Duodenal mucosa (tissue), 2 donors: Measurements from ENCODE around the gene FAM185A.
"Not testable (repeated sequence)": the region's sequence is repeated elsewhere in the genome, so short reads cannot be mapped to it uniquely, and the experiment has no call there.

ENCODE experiments used
- H3K27ac ChIP-seq: one replicate; pipeline ENCODE4 v1.7.0; 2013; ENCODE audit warnings: low read depth, low read length
- H3K27me3 ChIP-seq, 2 donors: one replicate each; pipeline ENCODE4 v1.7.0; 2013; ENCODE audit warnings: low read length in 2 of 2, control low read depth in 1 of 2; ENCODE audit not compliant: insufficient read depth in 2 of 2, control insufficient read depth in 1 of 2
- H3K36me3 ChIP-seq, 2 donors: one replicate each; pipeline ENCODE4 v1.7.0; 2013; ENCODE audit warnings: low read length in 2 of 2, control low read depth in 1 of 2; ENCODE audit not compliant: insufficient read depth in 2 of 2, control insufficient read depth in 1 of 2
- H3K4me1 ChIP-seq, 2 donors: one replicate each; pipeline ENCODE4 v1.7.0; 2013; ENCODE audit warnings: low read length in 2 of 2, control low read depth in 1 of 2; ENCODE audit not compliant: insufficient read depth in 2 of 2, control insufficient read depth in 1 of 2
- H3K4me3 ChIP-seq, 2 donors: one replicate each; pipeline ENCODE4 v1.7.0; 2013; ENCODE audit warnings: low read length in 2 of 2, low read depth in 1 of 2
- H3K9ac ChIP-seq, 2 donors: one replicate each; pipeline ENCODE4 v1.7.0; 2013; ENCODE audit warnings: low read length in 2 of 2, low read depth in 1 of 2
- H3K9me3 ChIP-seq, 2 donors: one replicate each; pipeline ENCODE4 v1.7.0; 2013; ENCODE audit warnings: low read length in 2 of 2, control low read depth in 1 of 2; ENCODE audit not compliant: control insufficient read depth in 1 of 2

The FAM185A gene

GRCh38 chr7:102830197-102830596 lies 81.4 kb downstream of the FAM185A start:
- H3K36me3 ChIP-seq: peaks cover 0 to 4% of the 10 kb centered on the region in 2 donors
- H3K9ac ChIP-seq: no peak overlapping the region
- no peak overlapping the region for H3K4me3 ChIP-seq
- no peaks in the 10 kb centered on the region for H3K9me3 ChIP-seq
- no peaks in the 10 kb centered on the region for H3K27me3 ChIP-seq
- H3K4me1 ChIP-seq: no peaks in the 10 kb centered on the region
- no peak overlapping the region for H3K27ac ChIP-seq

GRCh38 chr7:102832674-102833073 lies 83.9 kb downstream of the FAM185A start:
- no peak overlapping the region for H3K4me3 ChIP-seq
- no peaks in the 10 kb centered on the region for H3K4me1 ChIP-seq
- H3K36me3 ChIP-seq: peaks cover 0 to 4% of the 10 kb centered on the region in 2 donors
- H3K9me3 ChIP-seq: no peaks in the 10 kb centered on the region
- no peaks in the 10 kb centered on the region for H3K27me3 ChIP-seq
- H3K9ac ChIP-seq: no peak overlapping the region
- H3K27ac ChIP-seq: no peak overlapping the region

- Histone ChIP-seq H3K9me3 (no peaks in the 10 kb centered on the region), H3K4me1 (no peaks in the 10 kb centered on the region), H3K27ac (no peak overlapping the region), H3K36me3 (peaks cover 0 to 4% of the 10 kb centered on the region in 2 donors), H3K9ac (no peak overlapping the region), H3K27me3 (no peaks in the 10 kb centered on the region), H3K4me3 (no peak overlapping the region)
Measured at GRCh38 chr7:102833343-102833742, 84.5 kb downstream of the FAM185A start.

- H3K36me3 ChIP-seq: no peaks in the 10 kb centered on the region
- H3K27ac ChIP-seq: no peak overlapping the region
- no peaks in the 10 kb centered on the region for H3K27me3 ChIP-seq
Measured at GRCh38 chr7:102834466-102834865, 85.7 kb downstream of the FAM185A start.

DNA sequence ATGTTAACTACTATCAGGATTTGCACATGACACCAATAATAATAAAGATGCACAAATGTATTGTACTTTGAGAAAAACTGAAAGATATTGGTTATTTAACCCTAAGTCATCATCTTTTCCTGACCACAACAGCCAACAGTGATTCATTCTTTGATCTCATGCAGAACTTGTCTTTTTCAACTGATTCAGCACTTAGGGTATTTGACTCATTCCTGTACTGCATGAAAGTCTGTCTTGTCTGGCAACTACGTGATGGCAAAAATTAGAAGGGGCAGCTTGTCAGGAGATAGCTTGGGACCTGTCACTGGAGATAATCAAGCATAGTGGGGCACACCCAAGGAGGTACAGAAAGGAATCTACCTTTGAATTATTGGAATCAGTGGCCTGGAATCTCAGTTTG lies 86.2 kb downstream of the FAM185A start:
- H3K9ac ChIP-seq: no peak overlapping the region
- H3K27me3 ChIP-seq: no peaks in the 10 kb centered on the region
- no peak overlapping the region for H3K27ac ChIP-seq
- no peaks in the 10 kb centered on the region for H3K36me3 ChIP-seq
- H3K9me3 ChIP-seq: no peaks in the 10 kb centered on the region
- H3K4me3 ChIP-seq: no peak overlapping the region
- no peaks in the 10 kb centered on the region for H3K4me1 ChIP-seq

More at GRCh38 chr7:102834466-102834865, 85.7 kb downstream of the FAM185A start:
- H3K4me3 ChIP-seq: no peak overlapping the region
- H3K9me3 ChIP-seq: no peaks in the 10 kb centered on the region
- H3K9ac ChIP-seq: no peak overlapping the region
- no peaks in the 10 kb centered on the region for H3K4me1 ChIP-seq

- Histone ChIP-seq H3K27me3 (no peaks in the 10 kb centered on the region), H3K27ac (no peak overlapping the region), H3K9ac (no peak overlapping the region), H3K36me3 (no peaks in the 10 kb centered on the region), H3K4me3 (no peak overlapping the region), H3K9me3 (no peaks in the 10 kb centered on the region), H3K4me1 (no peaks in the 10 kb centered on the region)
Measured at GRCh38 chr7:102836191-102836919, 87.6 kb downstream of the FAM185A start.

- H3K9me3 ChIP-seq: no peaks in the 10 kb centered on the region
- no peaks in the 10 kb centered on the region for H3K36me3 ChIP-seq
- no peaks in the 10 kb centered on the region for H3K4me1 ChIP-seq
- no peaks in the 10 kb centered on the region for H3K27me3 ChIP-seq
- no peak overlapping the region for H3K9ac ChIP-seq
- no peak overlapping the region for H3K4me3 ChIP-seq
- H3K27ac ChIP-seq: no peak overlapping the region
Measured at GRCh38 chr7:102836977-102837376, 88.2 kb downstream of the FAM185A start.

DNA sequence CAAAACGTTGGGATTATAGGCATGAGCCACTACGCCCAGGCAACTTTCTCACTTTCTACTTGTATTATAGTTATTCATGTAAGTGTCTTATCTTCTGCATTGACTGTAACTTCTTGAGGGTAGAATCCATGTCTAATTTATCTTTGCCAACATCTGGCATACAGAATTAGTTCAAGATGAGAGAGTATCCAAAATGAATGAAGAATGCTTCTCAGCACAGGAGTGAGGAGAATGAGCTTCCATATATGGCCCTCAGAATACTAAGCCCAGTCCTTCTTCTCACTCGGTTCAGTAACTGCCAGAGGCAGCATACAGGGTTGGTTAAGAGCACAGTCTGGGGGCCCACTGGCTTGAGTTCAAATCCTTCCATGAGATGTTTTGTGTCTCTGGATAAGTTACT lies 89.0 kb downstream of the FAM185A start:
- Histone ChIP-seq H3K4me3 (no peak overlapping the region), H3K36me3 (no peaks in the 10 kb centered on the region), H3K27me3 (no peaks in the 10 kb centered on the region), H3K9ac (no peak overlapping the region), H3K9me3 (no peaks in the 10 kb centered on the region), H3K27ac (no peak overlapping the region), H3K4me1 (no peaks in the 10 kb centered on the region)

GRCh38 chr7:102838572-102839101 lies 89.8 kb downstream of the FAM185A start:
- H3K9me3 ChIP-seq, H3K27ac ChIP-seq, H3K36me3 ChIP-seq, H3K4me1 ChIP-seq, H3K4me3 ChIP-seq, H3K27me3 ChIP-seq, H3K9ac ChIP-seq: not testable (repeated sequence)

GRCh38 chr7:102840404-102840803 lies 91.6 kb downstream of the FAM185A start:
- Histone ChIP-seq H3K4me1 (no peaks in the 10 kb centered on the region), H3K9me3 (no peaks in the 10 kb centered on the region), H3K27ac (no peak overlapping the region), H3K4me3 (no peak overlapping the region), H3K9ac (no peak overlapping the region), H3K36me3 (no peaks in the 10 kb centered on the region), H3K27me3 (no peaks in the 10 kb centered on the region)
